HG03521 (cell line): Measurements from ENCODE around the gene BBOF1.
"Not testable (repeated sequence)": the region's sequence is repeated elsewhere in the genome, so short reads cannot be mapped to it uniquely, and the experiment has no call there.

ENCODE experiments used
- ATAC-seq: cut with Tn5 transposase; IDR thresholded peaks from one replicate; pipeline ENCODE4 v1.9.1; 2021; ENCODE audit warnings: mild to moderate bottlenecking, moderate library complexity; ENCODE audit not compliant: unreplicated experiment

BBOF1 gene

DNA sequence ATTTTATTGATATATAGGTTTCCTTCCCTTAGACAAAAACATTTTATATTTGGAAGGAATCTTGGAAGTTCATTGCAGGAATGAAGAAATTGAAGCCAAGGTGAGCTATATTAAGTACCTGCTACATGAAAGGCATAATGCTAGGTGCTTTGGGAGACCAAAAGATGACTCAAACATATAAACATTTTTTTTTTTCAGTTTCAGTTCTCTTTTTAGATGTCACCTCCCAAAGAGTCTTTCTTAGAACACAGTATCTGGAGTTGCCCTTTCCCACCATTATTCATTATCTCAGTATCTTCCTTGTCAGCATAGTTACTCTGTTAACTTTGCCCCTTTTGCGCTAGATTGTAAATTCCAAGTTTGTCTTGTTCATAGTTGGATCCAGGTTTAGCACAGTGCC is 66.7 kb downstream of the BBOF1 start:
- ATAC-seq, result no peak

DNA sequence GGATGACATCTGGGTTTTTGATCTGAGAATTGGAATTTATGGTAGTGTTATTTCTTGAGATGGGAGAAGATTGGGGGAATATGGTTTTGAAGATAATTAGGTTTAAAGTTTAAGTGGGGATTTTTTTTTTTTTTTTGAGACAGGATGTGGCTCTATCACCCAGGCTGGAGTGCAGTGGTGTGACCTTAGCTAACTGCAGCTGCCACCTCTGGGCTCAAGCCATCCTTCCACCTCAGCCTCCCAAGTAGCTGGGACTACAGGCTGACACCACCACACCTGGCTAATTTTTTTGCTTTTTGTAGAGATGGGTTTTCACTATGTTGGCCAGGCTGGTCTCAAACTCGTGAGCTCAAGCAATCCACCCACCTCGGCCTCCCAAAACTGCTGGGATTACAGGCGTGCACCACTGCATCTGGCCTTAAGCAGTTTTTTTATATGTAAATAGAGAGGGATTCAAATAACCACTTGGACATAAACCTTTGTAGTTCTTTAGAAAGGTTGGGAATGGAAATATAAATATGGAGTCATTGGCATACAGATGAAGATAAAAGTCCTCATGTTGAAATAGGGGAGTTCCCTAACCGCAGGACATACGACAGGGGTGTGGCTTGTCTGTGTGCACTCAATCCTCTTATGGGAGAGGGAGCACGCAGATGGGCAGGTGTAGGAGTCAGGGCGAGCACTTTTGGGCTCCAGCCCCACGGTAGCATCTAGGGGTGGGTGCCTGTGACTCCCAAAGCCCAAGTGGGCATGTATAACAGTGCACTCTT is 70.3 kb downstream of the BBOF1 start:
- no peak for ATAC-seq

DNA sequence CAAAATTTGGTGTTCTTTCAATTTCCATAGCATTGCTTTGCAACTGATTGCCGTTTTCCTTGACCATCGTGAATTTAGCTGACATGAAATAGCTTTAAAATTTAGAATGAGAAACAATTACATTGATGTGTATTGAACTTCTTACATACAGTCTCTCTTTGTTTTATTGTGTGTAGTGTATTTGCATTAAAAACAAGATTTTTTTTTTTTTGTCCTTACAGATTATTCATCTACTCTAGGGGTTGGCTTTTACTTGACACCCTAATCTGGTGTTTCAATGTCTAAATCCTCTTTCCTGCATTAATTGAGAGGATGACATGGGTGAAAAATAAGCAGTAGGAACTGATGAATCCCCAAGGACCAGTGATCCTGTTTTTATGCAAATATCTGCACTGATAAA is 86.2 kb downstream of the BBOF1 start:
- ATAC-seq, result no peak

- no peak for ATAC-seq
Measured at GRCh38 chr14:74109369-74109768, 90.2 kb downstream of the BBOF1 start.

- not testable (repeated sequence) for ATAC-seq
Measured at GRCh38 chr14:74111395-74112216, 92.5 kb downstream of the BBOF1 start.
